Esophagus muscularis mucosa (tissue), 4 donors: ENCODE measurements around the gene CFD.

Experiments used
- EP300 ChIP-seq: sonication (generic); formaldehyde crosslinking; IDR thresholded peaks from one replicate; pipeline ENCODE4 v1.6.1; 2017; ENCODE audit warnings: antibody characterized with exemption
- POLR2A ChIP-seq: fragments of 450-650 bp; IDR thresholded peaks from one replicate; pipeline ENCODE4 v1.6.1; 2017; ENCODE audit warnings: antibody characterized with exemption, moderate library complexity, mild to moderate bottlenecking, low read depth
- POLR2AphosphoS5 ChIP-seq, 2 donors: sonication (generic); formaldehyde crosslinking; IDR thresholded peaks; one replicate each; pipeline ENCODE4 v1.6.1; 2017; ENCODE audit warnings: antibody characterized with exemption in 2 of 2
- TF ChIP-seq, protein P1 (sequence below), 3 experiments: fragments of 200-600 bp in 2 of 3; fragments of 450-650 bp in 1 of 3; sonication (generic) in 2 of 3; IDR thresholded peaks; one replicate each; pipeline ENCODE4 v1.5.1; 2017 to 2019; ENCODE audit warnings: antibody characterized with exemption in 3 of 3, mild to moderate bottlenecking in 2 of 3, moderate library complexity in 1 of 3

DNA sequence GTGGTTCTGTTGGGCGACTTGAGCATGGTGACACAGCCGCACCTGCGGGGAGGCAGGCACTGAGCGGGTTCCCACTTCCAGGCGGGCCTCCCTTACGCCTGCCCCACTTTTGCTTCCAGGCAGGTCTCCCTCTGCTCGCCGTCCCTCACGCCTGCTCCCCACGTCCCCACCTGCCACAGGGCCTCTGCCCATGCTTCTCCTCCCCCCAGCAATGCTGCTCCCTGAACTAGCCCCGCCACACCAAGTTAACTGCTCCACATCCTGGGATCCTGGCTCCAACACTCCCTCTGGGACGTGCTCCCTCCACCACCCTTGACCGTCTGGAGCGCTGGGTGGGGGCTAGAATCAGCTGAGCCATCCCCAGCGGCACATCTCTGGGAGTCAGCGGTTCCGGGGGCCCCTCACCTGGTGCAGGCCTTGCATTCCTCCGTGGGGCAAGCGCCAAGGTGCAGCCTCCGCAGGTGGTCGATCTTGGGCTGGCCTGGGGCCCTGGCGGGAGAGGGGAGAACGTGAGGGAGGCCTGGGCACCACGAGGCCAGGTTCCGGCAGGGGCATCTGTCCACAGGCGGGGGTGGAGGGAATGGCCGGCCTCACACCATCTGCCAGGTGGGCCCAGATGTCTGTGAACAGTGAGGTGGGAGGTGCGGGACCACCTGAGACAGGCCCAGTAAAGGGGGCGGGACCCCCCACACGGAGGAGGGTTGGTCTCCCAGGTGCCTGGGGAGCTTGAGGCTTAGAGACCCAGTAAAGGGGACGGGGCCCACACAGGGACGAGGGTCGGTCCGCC is 9.2 kb downstream of the CFD start:
- TF ChIP-seq, protein P1, sequence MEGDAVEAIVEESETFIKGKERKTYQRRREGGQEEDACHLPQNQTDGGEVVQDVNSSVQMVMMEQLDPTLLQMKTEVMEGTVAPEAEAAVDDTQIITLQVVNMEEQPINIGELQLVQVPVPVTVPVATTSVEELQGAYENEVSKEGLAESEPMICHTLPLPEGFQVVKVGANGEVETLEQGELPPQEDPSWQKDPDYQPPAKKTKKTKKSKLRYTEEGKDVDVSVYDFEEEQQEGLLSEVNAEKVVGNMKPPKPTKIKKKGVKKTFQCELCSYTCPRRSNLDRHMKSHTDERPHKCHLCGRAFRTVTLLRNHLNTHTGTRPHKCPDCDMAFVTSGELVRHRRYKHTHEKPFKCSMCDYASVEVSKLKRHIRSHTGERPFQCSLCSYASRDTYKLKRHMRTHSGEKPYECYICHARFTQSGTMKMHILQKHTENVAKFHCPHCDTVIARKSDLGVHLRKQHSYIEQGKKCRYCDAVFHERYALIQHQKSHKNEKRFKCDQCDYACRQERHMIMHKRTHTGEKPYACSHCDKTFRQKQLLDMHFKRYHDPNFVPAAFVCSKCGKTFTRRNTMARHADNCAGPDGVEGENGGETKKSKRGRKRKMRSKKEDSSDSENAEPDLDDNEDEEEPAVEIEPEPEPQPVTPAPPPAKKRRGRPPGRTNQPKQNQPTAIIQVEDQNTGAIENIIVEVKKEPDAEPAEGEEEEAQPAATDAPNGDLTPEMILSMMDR (IDR thresholded peaks at IDR 0.05) = no peak
- TF ChIP-seq POLR2A = no peak
- TF ChIP-seq POLR2AphosphoS5 (IDR thresholded peaks at IDR 0.05) = no peak
- no peak for TF ChIP-seq EP300
